GM19467 (cell line): ENCODE data around the gene TAOK2.
"Not testable (repeated sequence)": the region's sequence is repeated elsewhere in the genome, so short reads cannot be mapped to it uniquely, and the experiment has no call there.

ENCODE experiments used
- ATAC-seq: cut with Tn5 transposase; IDR thresholded peaks from one replicate; pipeline ENCODE4 v1.9.1; 2021; ENCODE audit warnings: mild to moderate bottlenecking, moderate library complexity; ENCODE audit not compliant: unreplicated experiment

The TAOK2 gene

DNA sequence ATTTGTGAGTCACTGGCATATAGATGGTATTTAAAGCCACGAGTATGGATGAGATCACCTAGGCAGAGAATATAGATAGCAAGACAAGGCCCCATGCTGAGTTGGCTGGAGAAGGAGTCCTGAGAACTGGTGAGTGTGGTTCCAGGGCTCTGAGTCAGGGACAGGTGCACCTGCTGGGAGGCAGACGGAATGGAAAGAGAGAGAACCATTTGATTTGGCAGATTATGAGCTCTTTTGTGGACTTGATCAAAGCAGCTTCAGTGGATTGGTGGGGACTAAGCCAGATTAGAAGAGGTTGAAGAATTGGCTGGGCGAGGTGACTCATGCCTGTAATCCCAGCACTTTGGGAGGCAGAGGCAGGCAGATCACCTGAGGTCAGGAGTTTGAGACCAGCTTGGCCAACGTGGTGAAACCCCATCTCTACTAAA, 45.1 kb downstream of the TAOK2 start:
- no peak for ATAC-seq

DNA sequence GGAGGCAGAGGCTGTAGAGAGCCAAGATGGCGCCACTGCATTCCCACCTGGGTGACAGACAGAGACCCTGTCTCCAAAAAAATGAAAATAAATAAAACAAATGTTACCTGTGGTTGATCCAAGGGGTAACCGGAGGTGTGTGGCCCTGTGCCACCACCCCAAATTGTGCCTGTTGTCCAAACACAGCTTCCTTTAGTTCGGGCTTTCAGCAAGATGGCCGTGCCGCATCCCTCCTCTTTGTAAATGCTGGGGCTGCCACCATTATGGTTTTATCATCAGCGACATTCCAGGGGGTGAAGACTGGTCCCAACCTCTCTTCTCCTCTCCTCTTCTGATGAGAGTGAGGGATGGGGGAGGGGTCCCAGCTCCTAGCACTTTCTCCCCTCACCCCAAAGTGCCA, 49.2 kb downstream of the TAOK2 start, which contains the start of gene C16orf92:
Gene C16orf92 (plus strand): TSS at position 312 of the 400 bp plus-strand sequence. CDS start 143 bp downstream, outside the sequence.
- ATAC-seq: no peak

DNA sequence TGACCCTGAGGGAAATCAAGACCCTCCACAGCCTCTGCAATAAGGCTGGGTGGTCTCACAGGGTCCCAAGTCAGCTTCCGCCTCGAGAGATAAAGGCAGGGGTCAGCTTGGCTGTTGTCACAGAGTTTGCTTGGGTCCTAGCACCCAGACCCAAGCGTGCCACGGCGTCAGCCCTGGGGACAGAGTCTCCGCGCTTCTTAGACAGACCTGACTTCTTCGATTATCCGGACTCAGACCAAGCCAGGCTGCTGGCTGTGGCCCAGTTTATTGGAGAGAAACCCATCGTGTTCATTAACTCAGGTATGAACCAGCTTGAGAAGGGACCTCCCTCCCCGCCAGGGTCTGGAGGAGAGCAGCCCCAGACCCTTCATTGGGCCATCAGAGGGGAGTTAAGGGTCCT, 49.9 kb downstream of the TAOK2 start:
- no peak for ATAC-seq

DNA sequence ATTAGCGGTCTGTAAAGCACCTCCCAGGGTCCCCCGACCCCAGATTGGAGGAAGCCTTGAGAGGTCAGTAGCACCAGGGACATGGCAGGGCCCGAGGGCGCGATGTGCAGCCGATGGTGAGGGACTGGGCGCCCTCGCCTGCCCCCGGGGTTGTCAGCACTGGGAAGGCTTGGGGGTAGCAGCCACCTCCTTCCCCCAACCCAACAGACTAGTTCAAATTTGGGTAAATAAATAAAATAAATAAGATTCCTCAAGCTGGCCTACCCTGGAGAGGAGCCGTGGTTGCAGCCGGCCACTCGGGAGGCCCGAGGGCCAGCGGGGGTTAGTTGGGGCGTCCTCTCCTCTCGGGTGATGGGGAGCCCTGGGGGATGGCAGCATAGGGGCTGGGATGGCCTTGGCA, 50.8 kb downstream of the TAOK2 start:
- ATAC-seq: no peak

DNA sequence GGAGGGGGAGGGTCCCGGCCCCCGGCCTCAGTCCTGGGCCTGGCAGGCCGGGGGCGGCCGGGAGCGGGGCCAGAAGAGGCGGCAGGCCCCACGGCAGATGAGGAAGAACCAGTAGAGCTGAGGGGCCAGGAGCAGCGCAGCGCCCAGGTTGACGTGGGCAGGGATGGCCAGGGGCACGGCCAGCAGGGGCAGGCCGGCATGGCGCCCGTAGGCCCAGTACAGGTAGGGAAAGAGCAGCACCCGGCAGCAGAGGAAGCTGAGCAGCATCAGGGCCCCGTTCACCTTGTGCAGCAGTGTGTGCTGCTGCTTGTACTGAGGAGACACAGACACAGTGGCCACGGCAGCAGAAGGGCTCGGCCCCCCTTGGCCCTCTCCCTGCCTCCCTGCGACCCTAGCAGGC, 51.5 kb downstream of the TAOK2 start:
- ATAC-seq: no peak

DNA sequence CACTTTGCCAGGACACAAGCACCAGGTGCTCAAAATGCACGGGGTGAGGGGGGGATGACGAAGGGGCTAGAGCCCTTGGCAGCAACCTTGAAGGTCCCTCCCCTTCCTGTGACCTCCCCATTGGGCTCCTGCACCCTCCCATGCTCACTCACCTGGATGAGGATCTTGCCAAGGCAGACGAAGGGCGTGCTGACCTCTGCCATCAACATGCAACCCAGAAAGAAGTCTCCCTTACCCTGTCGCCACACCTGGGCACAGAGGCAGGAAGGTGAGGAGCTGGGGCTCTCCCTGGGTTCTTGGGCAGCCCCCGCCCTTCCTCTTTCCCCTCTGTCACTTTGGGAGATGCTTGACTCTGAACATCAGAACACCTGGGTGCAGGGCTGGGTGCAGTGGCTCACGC, 51.9 kb downstream of the TAOK2 start:
- no peak for ATAC-seq

DNA sequence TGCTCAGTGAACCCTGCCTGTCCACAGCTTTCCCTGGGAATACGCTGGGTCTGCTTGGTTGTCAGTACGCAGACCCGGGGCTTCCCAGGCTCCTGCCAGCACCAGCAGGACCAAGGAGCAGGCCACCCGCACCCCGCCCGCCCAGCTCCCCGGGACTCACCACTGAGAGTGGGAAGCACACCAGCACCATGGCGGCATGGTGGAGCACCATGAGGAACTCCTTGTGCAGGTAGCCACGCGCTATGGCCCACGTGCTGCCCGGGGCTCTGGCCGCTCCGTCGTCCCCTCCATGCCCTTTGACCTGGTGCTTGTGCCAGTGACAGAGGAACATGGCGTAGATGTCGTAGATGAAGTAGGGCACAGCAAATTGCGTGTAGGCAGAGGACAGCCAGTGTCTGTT, 52.8 kb downstream of the TAOK2 start:
- no peak for ATAC-seq

DNA sequence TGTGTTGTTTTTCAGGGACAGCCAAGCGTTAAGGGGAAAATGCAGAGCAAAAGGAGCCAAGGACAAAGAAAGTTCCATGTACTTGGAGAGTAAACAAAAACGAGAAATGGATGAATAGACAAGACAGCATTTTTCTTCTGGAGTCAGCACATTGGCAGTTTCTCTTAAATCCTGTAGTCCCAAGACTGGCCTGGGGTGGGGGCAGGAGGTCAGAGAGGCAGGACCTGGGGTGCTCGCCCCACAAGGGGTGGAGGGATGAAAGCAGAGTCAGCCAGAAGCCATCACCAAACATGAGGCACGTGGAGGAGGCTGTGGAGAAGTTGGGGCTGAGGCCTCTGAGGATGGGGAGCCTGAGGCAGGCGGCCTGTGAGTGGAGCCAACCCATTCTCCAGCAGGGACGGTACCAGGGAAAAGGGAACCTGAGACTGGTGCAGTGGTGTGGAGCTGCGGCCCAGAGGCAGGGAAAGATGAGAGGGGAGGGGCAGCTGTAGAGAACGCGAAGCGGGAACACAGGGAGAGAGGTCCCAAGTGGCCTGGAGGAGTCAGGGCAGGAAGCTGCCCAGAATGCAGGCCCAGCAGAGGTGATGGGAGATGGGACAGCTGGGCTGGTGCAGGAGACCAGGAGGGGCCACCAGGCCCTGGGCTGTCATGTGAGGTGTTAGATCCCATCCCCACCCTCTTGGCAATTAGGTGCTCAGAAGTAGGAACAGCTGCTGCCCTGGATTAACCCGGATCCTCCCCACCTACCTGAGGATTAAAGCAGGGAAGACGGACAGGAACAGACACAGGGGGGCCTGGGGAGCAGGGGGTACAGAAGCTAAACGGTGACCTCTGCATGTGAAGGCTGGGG, 54.1 kb downstream of the TAOK2 start:
- ATAC-seq: no peak

DNA sequence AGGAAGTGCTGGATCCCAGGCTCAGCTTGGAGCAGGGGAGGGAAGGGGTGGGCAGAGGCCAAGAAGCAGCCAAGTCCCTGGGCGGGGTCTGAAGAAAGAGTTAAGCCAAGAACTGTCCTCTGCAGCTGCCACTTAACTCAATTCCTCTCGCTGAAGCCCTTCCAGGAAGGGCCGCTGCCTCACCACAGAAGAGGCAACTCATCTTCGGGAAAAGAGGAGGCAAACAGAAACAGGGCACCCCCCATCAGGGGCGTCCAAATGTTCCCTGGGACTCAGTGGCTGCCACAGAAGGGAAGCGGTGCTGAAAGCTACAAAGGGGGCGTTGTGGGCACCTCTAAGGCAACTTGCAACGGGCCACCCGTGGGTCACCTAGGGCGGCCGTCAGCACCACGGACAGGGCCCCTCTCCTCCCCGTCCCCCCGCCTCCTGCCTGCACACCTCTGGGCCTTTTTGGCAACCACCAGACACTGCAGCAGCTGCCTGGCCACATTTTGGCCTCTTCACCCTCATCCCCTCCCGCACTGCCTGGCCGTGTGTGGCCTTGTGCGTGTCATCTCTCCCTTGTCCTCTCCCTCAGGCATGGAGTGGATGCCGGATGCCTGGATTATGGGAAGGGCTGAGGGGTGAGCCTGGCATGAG, 54.9 kb downstream of the TAOK2 start:
- ATAC-seq: no peak

DNA sequence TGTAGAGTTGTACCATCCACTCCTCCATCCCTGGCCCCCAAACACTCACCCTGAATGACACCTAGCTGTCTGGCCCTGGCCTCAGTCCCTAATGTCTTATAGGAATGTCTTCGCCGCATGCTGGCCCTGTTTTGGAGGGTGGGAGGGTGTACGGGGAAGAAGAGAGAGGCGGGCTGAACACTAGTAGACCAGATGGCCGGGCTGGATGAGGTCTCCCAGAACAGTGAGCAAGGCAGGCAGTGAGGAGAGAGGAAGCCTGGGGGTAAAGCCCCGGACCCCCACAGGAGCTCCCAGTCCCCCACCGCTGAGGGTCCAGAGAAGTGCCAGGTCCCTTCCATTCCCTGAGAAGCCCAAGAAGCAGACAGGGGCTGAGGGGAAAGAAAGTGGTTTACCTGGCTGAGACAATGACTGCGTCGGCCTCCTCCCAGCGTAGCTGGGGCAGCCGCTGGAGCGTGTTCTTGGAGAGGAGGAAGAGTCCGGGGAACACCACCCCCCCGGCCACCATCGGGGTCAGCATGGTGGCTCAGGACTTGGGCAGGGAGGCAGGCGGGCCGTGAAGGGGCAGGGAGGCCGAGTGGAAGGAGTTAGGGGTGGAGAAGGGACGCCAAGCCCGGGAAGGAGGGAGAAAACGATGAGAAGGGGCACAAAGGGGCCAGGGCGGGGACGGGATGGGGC, 56.5 kb downstream of the TAOK2 start:
- ATAC-seq: no peak

DNA sequence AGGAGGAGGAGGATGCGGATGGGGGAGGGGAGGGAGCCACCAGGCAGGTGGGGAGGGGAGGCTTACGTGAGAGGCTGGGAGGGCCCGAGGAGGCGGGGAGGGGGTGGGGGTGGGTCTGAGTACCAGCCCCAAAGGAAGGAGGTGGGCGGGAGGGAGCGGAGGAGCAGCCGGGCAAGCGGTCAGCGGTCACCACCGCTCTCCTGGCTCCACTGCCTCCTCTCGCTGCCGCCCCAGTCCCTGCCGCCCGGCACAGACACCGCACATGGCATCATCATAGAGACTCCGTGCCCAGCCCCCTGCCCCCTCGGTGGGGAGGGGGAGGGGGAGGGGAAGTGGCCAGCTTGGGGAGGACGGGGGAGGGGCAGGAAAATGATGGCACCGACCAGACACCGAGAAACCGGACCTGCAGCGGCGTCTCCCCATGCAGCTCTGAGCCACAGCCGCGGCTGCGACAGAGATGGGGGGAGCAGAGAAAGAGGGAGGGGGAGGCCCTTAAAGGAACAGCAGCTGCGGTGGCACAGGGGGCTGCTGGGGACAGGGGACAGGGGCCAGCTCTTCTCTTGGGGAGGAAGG, 57.3 kb downstream of the TAOK2 start, which contains the start of gene TLCD3B:
Gene TLCD3B (minus strand): TSS at position 431 of the 573 bp plus-strand sequence. CDS start 744 bp downstream, outside the sequence.
- no peak for ATAC-seq

DNA sequence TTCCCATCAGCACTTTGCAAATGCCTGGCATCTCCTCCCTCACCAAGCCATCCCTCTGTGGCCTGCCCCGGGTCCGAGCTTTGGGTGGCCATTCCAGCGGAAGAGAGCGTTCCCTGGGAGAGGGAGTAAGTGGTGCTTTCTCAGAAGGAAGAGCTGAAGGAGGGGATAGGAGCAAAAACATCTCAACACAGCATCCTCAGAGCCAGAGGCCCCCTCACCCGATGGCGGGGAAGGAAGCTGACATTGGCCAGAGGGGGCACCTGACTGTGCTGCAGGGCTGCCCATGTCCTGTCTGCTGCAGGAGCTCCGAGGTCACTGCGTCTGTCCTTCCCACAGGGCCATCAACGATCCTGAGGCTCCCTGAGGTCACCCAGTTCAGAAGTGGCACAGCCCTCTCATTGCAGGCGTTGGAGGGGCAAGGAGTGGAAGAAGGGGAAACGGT, 57.8 kb downstream of the TAOK2 start:
- ATAC-seq: no peak

DNA sequence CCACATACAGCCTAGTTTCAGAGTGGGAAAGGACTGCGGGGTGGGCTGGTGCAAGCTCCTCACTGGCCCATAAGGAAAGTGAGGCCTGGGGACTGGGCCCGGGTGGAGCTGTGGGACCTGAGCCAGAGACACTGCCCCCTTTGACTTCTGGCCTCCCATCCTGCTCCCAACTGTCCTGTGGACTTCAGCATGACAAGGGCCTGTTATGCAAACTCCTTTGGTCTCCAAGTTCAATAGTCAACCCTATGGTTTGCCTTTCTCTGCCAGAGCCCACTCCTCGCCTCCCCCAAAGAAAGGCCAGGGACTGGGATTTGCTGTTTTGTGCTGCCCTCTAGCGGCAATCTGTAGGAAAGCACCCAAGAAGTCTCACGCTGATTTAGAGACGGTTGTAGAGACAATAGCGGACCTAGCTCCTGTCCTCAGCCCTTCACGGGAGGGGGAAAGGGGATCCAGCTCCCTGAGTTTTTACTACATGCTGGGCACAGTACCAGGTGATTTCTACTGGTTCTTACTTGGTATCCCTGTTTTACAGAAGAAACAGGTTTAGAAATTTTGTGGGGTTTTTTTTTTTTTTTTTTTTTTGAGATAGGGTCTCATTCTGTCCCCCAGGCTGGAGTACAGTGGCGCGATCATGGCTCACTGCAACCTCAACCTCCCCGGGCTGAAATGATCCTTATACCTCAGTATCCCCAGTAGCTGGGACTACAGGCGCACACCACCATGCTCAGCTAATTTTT, 58.6 kb downstream of the TAOK2 start:
- ATAC-seq: no peak

DNA sequence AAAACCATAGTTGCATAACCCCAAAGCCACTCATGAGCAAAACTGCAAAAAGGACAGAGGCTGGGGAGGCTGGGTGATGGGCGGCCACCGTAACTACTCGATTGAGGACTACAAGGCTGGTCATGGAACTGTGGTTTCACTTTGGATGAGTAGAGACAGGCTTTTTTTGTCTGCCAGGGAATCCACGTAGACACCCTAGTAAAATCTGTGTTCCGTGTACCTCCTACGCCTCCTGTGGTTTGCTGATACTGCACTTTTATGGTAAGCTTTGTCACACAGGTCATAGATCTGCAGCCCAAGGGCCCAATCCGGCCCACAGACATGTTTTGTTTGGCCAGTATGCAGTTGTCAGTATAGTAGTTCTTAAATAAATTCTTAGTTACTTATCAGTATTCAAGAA, 59.6 kb downstream of the TAOK2 start:
- no peak for ATAC-seq

DNA sequence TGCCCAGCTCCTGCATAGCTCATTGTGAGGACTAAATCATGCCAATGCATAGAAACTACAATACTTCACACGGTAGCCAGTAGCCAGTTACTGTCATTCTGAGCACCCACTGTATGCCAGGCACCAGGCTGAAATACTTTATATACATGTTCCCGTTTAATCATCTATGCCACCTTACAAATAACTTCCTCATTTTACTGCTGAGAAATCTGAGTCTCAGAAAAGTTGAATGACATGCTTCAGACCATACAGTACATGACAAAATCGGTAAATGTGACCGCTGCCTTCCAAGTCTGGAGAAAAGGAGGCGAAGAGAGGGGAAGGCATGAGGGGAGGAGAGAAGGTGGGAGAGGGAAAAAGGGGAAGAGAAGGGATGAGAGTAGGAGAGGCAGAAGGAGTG, 66.6 kb downstream of the TAOK2 start:
- ATAC-seq: no peak

DNA sequence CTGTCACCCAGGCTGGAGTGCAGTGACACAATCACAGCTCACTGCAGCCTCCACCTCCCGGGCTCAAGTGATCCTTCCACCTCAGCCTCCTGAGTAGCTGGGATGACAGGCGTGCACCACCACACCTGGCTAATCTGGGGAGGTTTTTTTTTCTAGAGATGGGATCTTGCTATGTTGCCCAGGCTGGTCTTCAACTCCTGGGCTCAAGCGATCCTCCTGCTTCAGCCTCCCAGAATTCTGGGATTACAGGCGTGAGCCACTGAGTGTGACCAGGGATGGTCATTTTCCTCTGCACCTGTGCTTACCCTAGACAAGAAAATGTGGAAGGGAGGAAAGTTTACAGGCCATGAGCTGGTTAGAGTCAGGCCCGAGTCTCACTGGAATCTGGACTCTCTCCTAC, 67.0 kb downstream of the TAOK2 start:
- ATAC-seq: not testable (repeated sequence)

DNA sequence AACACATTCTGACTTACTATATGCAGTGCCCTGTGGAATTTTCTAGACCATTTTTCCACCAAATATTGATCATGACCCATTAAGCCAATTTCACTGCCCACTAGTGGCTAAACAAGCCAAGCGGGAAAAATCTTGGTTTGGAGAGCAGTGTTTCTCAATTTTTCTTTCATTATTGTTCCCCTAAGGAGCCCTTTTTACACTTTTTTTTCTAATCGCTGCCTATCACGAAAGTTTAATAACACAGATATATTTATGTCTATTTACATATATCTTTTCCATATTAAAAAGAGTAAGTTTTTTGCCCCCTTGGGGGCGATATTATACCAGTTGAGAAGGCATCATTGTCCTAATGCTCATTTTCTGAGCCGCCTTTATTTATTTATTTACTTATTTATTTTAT, 68.2 kb downstream of the TAOK2 start:
- no peak for ATAC-seq
